WTC11 (cell line): ENCODE results near the gene CXorf58. TPM values are rescaled to one million over a fixed set of nuclear protein-coding genes. Genes with fewer than 3 reads are reported as not detected.

ENCODE experiments used
- ATAC-seq: fragments of 200-7000 bp; cut with Tn5 transposase; 2 replicates; pipeline ENCODE4 v1.10.0; 2021; ENCODE audit warnings: mild to moderate bottlenecking, moderate library complexity
- CTCF ChIA-PET: fragments of 300-600 bp; sonication (Branson Sonifier 250); formaldehyde crosslinking; loops from one replicate; lab custom pipeline; 2021; ENCODE audit warnings: antibody characterized with exemption; lab: Charles Lee
- POLR2A ChIA-PET: fragments of 350-600 bp; sonication (Branson Sonifier 250); formaldehyde crosslinking; loops from one replicate; lab custom pipeline; 2021; ENCODE audit warnings: antibody characterized with exemption; lab: Charles Lee
- DNase-seq: peaks from one replicate; pipeline ENCODE4 v3.0.0; 2021; ENCODE audit warnings: low spot score
- H3K27ac Mint-ChIP-seq: 2 replicates; pipeline ENCODE4 v1.8.0; 2021; ENCODE audit warnings: mixed read lengths
- H3K27me3 Mint-ChIP-seq: 2 replicates; pipeline ENCODE4 v1.8.0; 2021; ENCODE audit warnings: low read depth, mild to moderate bottlenecking, moderate library complexity, mixed read lengths
- H3K36me3 Mint-ChIP-seq: 2 replicates; pipeline ENCODE4 v1.8.0; 2021; ENCODE audit warnings: mixed read lengths
- H3K4me1 Mint-ChIP-seq: 2 replicates; pipeline ENCODE4 v1.8.0; 2022; ENCODE audit warnings: mixed read lengths
- H3K4me3 Mint-ChIP-seq: 2 replicates; pipeline ENCODE4 v1.8.0; 2021; ENCODE audit warnings: mild to moderate bottlenecking, moderate library complexity, mixed read lengths
- H3K9me3 Mint-ChIP-seq: 2 replicates; pipeline ENCODE4 v1.8.0; 2021; ENCODE audit warnings: mixed read lengths
- AFF4 ChIP-seq: sonication (generic); formaldehyde crosslinking; IDR thresholded peaks from 2 replicates; pipeline ENCODE4 v1.8.1; 2023; ENCODE audit warnings: mild to moderate bottlenecking, missing genetic modification reagents, borderline replicate concordance
- AR ChIP-seq: fragments of 250-450 bp; sonication (Bioruptor Pico); IDR thresholded peaks from 2 replicates; pipeline ENCODE4 v1.9.0; 2021; ENCODE audit warnings: mild to moderate bottlenecking
- ATF2 ChIP-seq: sonication (generic); formaldehyde crosslinking; IDR thresholded peaks from 2 replicates; pipeline ENCODE4 v1.8.1; 2022; ENCODE audit warnings: low read depth, missing genetic modification reagents, borderline replicate concordance
- CTCF ChIP-seq: fragments of 200-600 bp; IDR thresholded peaks from 2 replicates; pipeline ENCODE4 v1.8.0; 2022; ENCODE audit warnings: antibody characterized with exemption
- E2F1 ChIP-seq: sonication (generic); formaldehyde crosslinking; IDR thresholded peaks from 2 replicates; pipeline ENCODE4 v1.8.0; 2022; ENCODE audit warnings: mild to moderate bottlenecking, missing genetic modification reagents
- ERG ChIP-seq: fragments of 250-450 bp; sonication (Bioruptor Pico); IDR thresholded peaks from 2 replicates; pipeline ENCODE4 v1.8.0; 2021; ENCODE audit warnings: mild to moderate bottlenecking
- ESRRA ChIP-seq: sonication (generic); formaldehyde crosslinking; IDR thresholded peaks from 2 replicates; pipeline ENCODE4 v1.8.1; 2022; ENCODE audit warnings: mild to moderate bottlenecking, missing genetic modification reagents, borderline replicate concordance
- MAX ChIP-seq: sonication (generic); formaldehyde crosslinking; IDR thresholded peaks from 2 replicates; pipeline ENCODE4 v1.8.0; 2022; ENCODE audit warnings: mild to moderate bottlenecking, missing genetic modification reagents
- MXD4 ChIP-seq: fragments of 250-450 bp; sonication (Bioruptor Pico); IDR thresholded peaks from 2 replicates; pipeline ENCODE4 v1.8.0; 2021; ENCODE audit warnings: mild to moderate bottlenecking, moderate library complexity, borderline replicate concordance
- NFE2L1 ChIP-seq: sonication (generic); formaldehyde crosslinking; IDR thresholded peaks from 2 replicates; pipeline ENCODE4 v1.8.1; 2023; ENCODE audit warnings: missing genetic modification reagents
- NR2C2 ChIP-seq: sonication (generic); formaldehyde crosslinking; IDR thresholded peaks from 2 replicates; pipeline ENCODE4 v1.8.0; 2022; ENCODE audit warnings: mild to moderate bottlenecking, missing genetic modification reagents
- TEAD4 ChIP-seq: sonication (generic); formaldehyde crosslinking; IDR thresholded peaks from 2 replicates; pipeline ENCODE4 v1.8.0; 2022; ENCODE audit warnings: mild to moderate bottlenecking, missing genetic modification reagents
- ZBTB21 ChIP-seq: sonication (generic); formaldehyde crosslinking; IDR thresholded peaks from 2 replicates; pipeline ENCODE4 v1.8.1; 2023; ENCODE audit warnings: mild to moderate bottlenecking, missing genetic modification reagents, borderline replicate concordance
- ZNF219 ChIP-seq: sonication (generic); formaldehyde crosslinking; IDR thresholded peaks from 2 replicates; pipeline ENCODE4 v1.8.0; 2023; ENCODE audit warnings: missing genetic modification reagents, mild to moderate bottlenecking, borderline replicate concordance
- ZNF423 ChIP-seq: fragments of 250-450 bp; sonication (Bioruptor Pico); IDR thresholded peaks from 2 replicates; pipeline ENCODE4 v2.1.2; 2022; ENCODE audit warnings: mild to moderate bottlenecking, moderate library complexity
- ZNF425 ChIP-seq: fragments of 250-450 bp; sonication (Bioruptor Pico); conservative IDR thresholded peaks from 2 replicates; pipeline ENCODE4 v1.9.0; 2021; ENCODE audit warnings: mild to moderate bottlenecking
- total RNA-seq: library from RNA; stranded (reverse); gene quantifications from 3 replicates; pipeline ENCODE4 v1.2.3, GENCODE V29; 2021

The CXorf58 gene
- total RNA-seq, 1 experiment from 2014 or later, result not detected

- no peak overlapping the region for H3K27ac Mint-ChIP-seq
- TF ChIP-seq TEAD4 (CRISPR knock-in tag) (no peak), ZNF423 (CRISPR knock-in tag) (no peak), E2F1 (no peak), ATF2 (no peak), MXD4 (CRISPR knock-in tag) (no peak), CTCF (no peak), ZNF219 (CRISPR knock-in tag) (no peak), ESRRA (CRISPR knock-in tag) (no peak), ERG (no peak), AFF4 (CRISPR knock-in tag) (no peak)
- TF ChIP-seq, all 79 proteins: peak for 0
- H3K36me3 Mint-ChIP-seq, result no peaks in the 10 kb centered on the region
- no peaks in the 10 kb centered on the region for H3K9me3 Mint-ChIP-seq
- no peak for ATAC-seq
- no peak overlapping the region for H3K4me3 Mint-ChIP-seq
- POLR2A ChIA-PET, result no interaction called here
- CTCF ChIA-PET, result no interaction called here
- peaks cover 30% of the 10 kb centered on the region for H3K4me1 Mint-ChIP-seq
- no peak for DNase-seq
- no peaks in the 10 kb centered on the region for H3K27me3 Mint-ChIP-seq
These were observed 70.7 kb downstream of the CXorf58 start for GRCh38 chrX:23978491-23978890.

GRCh38 chrX:23980011-23980441 is 72.2 kb downstream of the CXorf58 start:
- DNase-seq, result no peak
- no peak for TF ChIP-seq NFE2L1 (CRISPR knock-in tag)
- TF ChIP-seq ZNF425, result no peak
- TF ChIP-seq AR (CRISPR knock-in tag), result no peak
- TF ChIP-seq ERG, result no peak
- no peak for TF ChIP-seq ZBTB21 (CRISPR knock-in tag)
- TF ChIP-seq MAX, result no peak
- no peak for TF ChIP-seq NR2C2 (CRISPR knock-in tag)
- no peak for TF ChIP-seq E2F1
- no peak for TF ChIP-seq MXD4 (CRISPR knock-in tag)

More at GRCh38 chrX:23980011-23980441, 72.2 kb downstream of the CXorf58 start:
- ChIA-PET POLR2A (no interaction called here), CTCF (no interaction called here)
- 0 out of 2 replicates have a peak, but pooled peaks have one; percentile 25 for ATAC-seq
- H3K9me3 Mint-ChIP-seq, result no peaks in the 10 kb centered on the region
- no peaks in the 10 kb centered on the region for H3K27me3 Mint-ChIP-seq
- no peak overlapping the region for H3K27ac Mint-ChIP-seq
- H3K4me1 Mint-ChIP-seq, result peaks cover 30% of the 10 kb centered on the region
- H3K4me3 Mint-ChIP-seq, result no peak overlapping the region
- H3K36me3 Mint-ChIP-seq, result no peaks in the 10 kb centered on the region
